ENCODE results near the gene SNX10. TPM values are rescaled to one million over a fixed set of nuclear protein-coding genes. Genes with fewer than 3 reads are reported as not detected.

Gene SNX10
- total and polyA plus RNA-seq, 9 donors = 1.2 to 3.3 (median 1.6) TPM

- no peak for DNase-seq
- Histone ChIP-seq H3K27ac (ENCODE audit: low read length) (no peak overlapping the region), H3K4me1 (ENCODE audit: control insufficient read depth, insufficient read depth, low read length) (peaks cover 7% of the 10 kb centered on the region), H3K27me3 (ENCODE audit: control insufficient read depth, insufficient read depth, low read length) (no peaks in the 10 kb centered on the region), H3K4me3 (ENCODE audit: low read length) (no peak overlapping the region), H3K36me3 (ENCODE audit: control insufficient read depth, insufficient read depth, low read length) (no peaks in the 10 kb centered on the region), H3K9me3 (replicated peaks; ENCODE audit: control insufficient read depth, low read depth, low read length) (no peaks in the 10 kb centered on the region)
Measured at GRCh38 chr7:26295015-26295414, 3.4 kb downstream of the SNX10 start.

GRCh38 chr7:26295586-26295985 lies 3.9 kb downstream of the SNX10 start:
- no peaks in the 10 kb centered on the region for H3K27me3 ChIP-seq (ENCODE audit: control insufficient read depth, insufficient read depth, low read length)
- no peak overlapping the region for H3K27ac ChIP-seq (ENCODE audit: low read length)
- peaks cover 7% of the 10 kb centered on the region for H3K4me1 ChIP-seq (ENCODE audit: control insufficient read depth, insufficient read depth, low read length)
- H3K36me3 ChIP-seq (ENCODE audit: control insufficient read depth, insufficient read depth, low read length) = no peaks in the 10 kb centered on the region
- DNase-seq = no peak
- H3K9me3 ChIP-seq (replicated peaks; ENCODE audit: control insufficient read depth, low read depth, low read length) = no peaks in the 10 kb centered on the region
- no peak overlapping the region for H3K4me3 ChIP-seq (ENCODE audit: low read length)
- WGBS (ENCODE audit: insufficient coverage) = 66% methylated on average over 4 of the region's 5 CpGs

GRCh38 chr7:26298472-26299058 lies 6.9 kb downstream of the SNX10 start:
- WGBS (ENCODE audit: insufficient coverage) = no CpG with 5 or more reads among the region's 7 CpGs
- Histone ChIP-seq H3K27ac (ENCODE audit: low read length) (no peak overlapping the region), H3K4me3 (ENCODE audit: low read length) (no peak overlapping the region)

GRCh38 chr7:26305090-26305868 lies 13.6 kb downstream of the SNX10 start:
- Histone ChIP-seq H3K27me3 (ENCODE audit: control insufficient read depth, insufficient read depth, low read length) (no peaks in the 10 kb centered on the region), H3K27ac (ENCODE audit: low read length) (no peak overlapping the region), H3K4me3 (ENCODE audit: low read length) (no peak overlapping the region), H3K4me1 (ENCODE audit: control insufficient read depth, insufficient read depth, low read length) (no peaks in the 10 kb centered on the region), H3K36me3 (ENCODE audit: control insufficient read depth, insufficient read depth, low read length) (no peaks in the 10 kb centered on the region), H3K9me3 (replicated peaks; ENCODE audit: control insufficient read depth, low read depth, low read length) (no peaks in the 10 kb centered on the region)
- WGBS (ENCODE audit: insufficient coverage) = 63% methylated on average over 7 of the region's 9 CpGs
- DNase-seq = no peak

More at GRCh38 chr7:26298472-26299058, 6.9 kb downstream of the SNX10 start:
- peak; percentile 37 for DNase-seq
- no peaks in the 10 kb centered on the region for H3K27me3 ChIP-seq (ENCODE audit: control insufficient read depth, insufficient read depth, low read length)
- H3K9me3 ChIP-seq (replicated peaks; ENCODE audit: control insufficient read depth, low read depth, low read length) = no peaks in the 10 kb centered on the region
- H3K4me1 ChIP-seq (ENCODE audit: control insufficient read depth, insufficient read depth, low read length) = no peaks in the 10 kb centered on the region
- no peaks in the 10 kb centered on the region for H3K36me3 ChIP-seq (ENCODE audit: control insufficient read depth, insufficient read depth, low read length)

GRCh38 chr7:26305869-26306665 lies 14.4 kb downstream of the SNX10 start:
- no peak overlapping the region for H3K4me3 ChIP-seq (ENCODE audit: low read length)
- DNase-seq = no peak
- H3K36me3 ChIP-seq (ENCODE audit: control insufficient read depth, insufficient read depth, low read length) = no peaks in the 10 kb centered on the region
- no peaks in the 10 kb centered on the region for H3K9me3 ChIP-seq (replicated peaks; ENCODE audit: control insufficient read depth, low read depth, low read length)
- no peaks in the 10 kb centered on the region for H3K27me3 ChIP-seq (ENCODE audit: control insufficient read depth, insufficient read depth, low read length)
- WGBS (ENCODE audit: insufficient coverage) = 93% methylated on average over 5 of the region's 16 CpGs
- no peaks in the 10 kb centered on the region for H3K4me1 ChIP-seq (ENCODE audit: control insufficient read depth, insufficient read depth, low read length)
- no peak overlapping the region for H3K27ac ChIP-seq (ENCODE audit: low read length)

GRCh38 chr7:26306790-26307189 lies 15.1 kb downstream of the SNX10 start:
- WGBS (ENCODE audit: insufficient coverage) = no CpG with 5 or more reads among the region's 3 CpGs
- no peak for DNase-seq
- H3K27me3 ChIP-seq (ENCODE audit: control insufficient read depth, insufficient read depth, low read length) = no peaks in the 10 kb centered on the region
- no peaks in the 10 kb centered on the region for H3K9me3 ChIP-seq (replicated peaks; ENCODE audit: control insufficient read depth, low read depth, low read length)
- H3K4me1 ChIP-seq (ENCODE audit: control insufficient read depth, insufficient read depth, low read length) = no peaks in the 10 kb centered on the region
- H3K4me3 ChIP-seq (ENCODE audit: low read length) = no peak overlapping the region
- no peaks in the 10 kb centered on the region for H3K36me3 ChIP-seq (ENCODE audit: control insufficient read depth, insufficient read depth, low read length)
- no peak overlapping the region for H3K27ac ChIP-seq (ENCODE audit: low read length)

GRCh38 chr7:26307226-26307625 lies 15.6 kb downstream of the SNX10 start:
- Histone ChIP-seq H3K4me3 (ENCODE audit: low read length) (no peak overlapping the region), H3K27me3 (ENCODE audit: control insufficient read depth, insufficient read depth, low read length) (no peaks in the 10 kb centered on the region), H3K4me1 (ENCODE audit: control insufficient read depth, insufficient read depth, low read length) (no peaks in the 10 kb centered on the region), H3K27ac (ENCODE audit: low read length) (no peak overlapping the region), H3K9me3 (replicated peaks; ENCODE audit: control insufficient read depth, low read depth, low read length) (no peaks in the 10 kb centered on the region), H3K36me3 (ENCODE audit: control insufficient read depth, insufficient read depth, low read length) (no peaks in the 10 kb centered on the region)
- DNase-seq = peak; percentile 26
- 78% methylated on average over 3 of the region's 6 CpGs for WGBS (ENCODE audit: insufficient coverage)

GRCh38 chr7:26307791-26308190 lies 16.1 kb downstream of the SNX10 start:
- no peaks in the 10 kb centered on the region for H3K36me3 ChIP-seq (ENCODE audit: control insufficient read depth, insufficient read depth, low read length)
- no peak for DNase-seq
- 100% methylated on average over 1 of the region's 1 CpG for WGBS (ENCODE audit: insufficient coverage)
- no peaks in the 10 kb centered on the region for H3K4me1 ChIP-seq (ENCODE audit: control insufficient read depth, insufficient read depth, low read length)
- no peaks in the 10 kb centered on the region for H3K9me3 ChIP-seq (replicated peaks; ENCODE audit: control insufficient read depth, low read depth, low read length)
- H3K4me3 ChIP-seq (ENCODE audit: low read length) = no peak overlapping the region
- no peaks in the 10 kb centered on the region for H3K27me3 ChIP-seq (ENCODE audit: control insufficient read depth, insufficient read depth, low read length)
- no peak overlapping the region for H3K27ac ChIP-seq (ENCODE audit: low read length)

- no peaks in the 10 kb centered on the region for H3K9me3 ChIP-seq (replicated peaks; ENCODE audit: control insufficient read depth, low read depth, low read length)
- no peak overlapping the region for H3K4me3 ChIP-seq (ENCODE audit: low read length)
- H3K27me3 ChIP-seq (ENCODE audit: control insufficient read depth, insufficient read depth, low read length) = no peaks in the 10 kb centered on the region
- H3K27ac ChIP-seq (ENCODE audit: low read length) = no peak overlapping the region
- H3K4me1 ChIP-seq (ENCODE audit: control insufficient read depth, insufficient read depth, low read length) = no peaks in the 10 kb centered on the region
- 100% methylated on average over 2 of the region's 4 CpGs for WGBS (ENCODE audit: insufficient coverage)
- H3K36me3 ChIP-seq (ENCODE audit: control insufficient read depth, insufficient read depth, low read length) = no peaks in the 10 kb centered on the region
- no peak for DNase-seq
Measured at GRCh38 chr7:26308551-26308950, 16.9 kb downstream of the SNX10 start.

- no peaks in the 10 kb centered on the region for H3K4me1 ChIP-seq (ENCODE audit: control insufficient read depth, insufficient read depth, low read length)
- no peak overlapping the region for H3K27ac ChIP-seq (ENCODE audit: low read length)
- no peaks in the 10 kb centered on the region for H3K9me3 ChIP-seq (replicated peaks; ENCODE audit: control insufficient read depth, low read depth, low read length)
- H3K27me3 ChIP-seq (ENCODE audit: control insufficient read depth, insufficient read depth, low read length) = no peaks in the 10 kb centered on the region
- H3K4me3 ChIP-seq (ENCODE audit: low read length) = no peak overlapping the region
- no peaks in the 10 kb centered on the region for H3K36me3 ChIP-seq (ENCODE audit: control insufficient read depth, insufficient read depth, low read length)
- no peak for DNase-seq
- WGBS (ENCODE audit: insufficient coverage) = 78% methylated on average over 3 of the region's 5 CpGs
Measured at GRCh38 chr7:26309089-26309488, 17.4 kb downstream of the SNX10 start.

All from muscle of leg (tissue), 11 donors.